Astrocyte (in vitro differentiated cells and primary cell): ENCODE data around the gene KDM2B.

Experiments used
- EZH2 ChIP-seq: IDR thresholded peaks from 2 replicates; pipeline ENCODE4 v1.6.1; 2012; ENCODE audit warnings: mild to moderate bottlenecking, low read length, inconsistent platforms; ENCODE audit not compliant: insufficient read depth
- TF ChIP-seq, protein P1 (sequence below): IDR thresholded peaks from 2 replicates; pipeline ENCODE4 v1.5.1; 2011; ENCODE audit warnings: low read depth, mild to moderate bottlenecking, inconsistent platforms, low read length, moderate library complexity; ENCODE audit not compliant: insufficient read depth

DNA sequence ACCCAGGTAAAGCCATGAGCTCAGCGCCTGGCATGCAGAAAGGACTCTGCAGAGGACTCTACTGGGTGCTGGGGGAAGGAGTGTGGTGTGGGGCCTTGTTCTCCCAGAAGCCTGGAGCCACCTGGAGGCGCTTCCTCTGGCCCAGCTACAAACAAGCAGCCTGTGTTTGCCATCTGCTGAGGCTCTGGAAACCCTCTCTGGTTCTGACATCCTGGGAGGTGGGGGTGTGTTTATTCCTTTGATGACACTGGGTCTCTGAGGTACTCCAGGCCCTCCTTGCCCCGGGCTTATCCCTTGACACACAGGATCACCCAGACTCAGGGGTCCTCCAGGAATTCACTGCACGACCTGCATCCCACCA lies 136.0 kb downstream of the KDM2B start:
- TF ChIP-seq, protein P1, sequence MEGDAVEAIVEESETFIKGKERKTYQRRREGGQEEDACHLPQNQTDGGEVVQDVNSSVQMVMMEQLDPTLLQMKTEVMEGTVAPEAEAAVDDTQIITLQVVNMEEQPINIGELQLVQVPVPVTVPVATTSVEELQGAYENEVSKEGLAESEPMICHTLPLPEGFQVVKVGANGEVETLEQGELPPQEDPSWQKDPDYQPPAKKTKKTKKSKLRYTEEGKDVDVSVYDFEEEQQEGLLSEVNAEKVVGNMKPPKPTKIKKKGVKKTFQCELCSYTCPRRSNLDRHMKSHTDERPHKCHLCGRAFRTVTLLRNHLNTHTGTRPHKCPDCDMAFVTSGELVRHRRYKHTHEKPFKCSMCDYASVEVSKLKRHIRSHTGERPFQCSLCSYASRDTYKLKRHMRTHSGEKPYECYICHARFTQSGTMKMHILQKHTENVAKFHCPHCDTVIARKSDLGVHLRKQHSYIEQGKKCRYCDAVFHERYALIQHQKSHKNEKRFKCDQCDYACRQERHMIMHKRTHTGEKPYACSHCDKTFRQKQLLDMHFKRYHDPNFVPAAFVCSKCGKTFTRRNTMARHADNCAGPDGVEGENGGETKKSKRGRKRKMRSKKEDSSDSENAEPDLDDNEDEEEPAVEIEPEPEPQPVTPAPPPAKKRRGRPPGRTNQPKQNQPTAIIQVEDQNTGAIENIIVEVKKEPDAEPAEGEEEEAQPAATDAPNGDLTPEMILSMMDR = no peak
- no peak for TF ChIP-seq EZH2
